DND-41 (cell line): ENCODE measurements around the gene PREX1.

ENCODE experiments used
- CTCF ChIP-seq: IDR thresholded peaks from 2 replicates; pipeline ENCODE4 v1.5.1; 2012; ENCODE audit warnings: borderline replicate concordance, low read length, moderate library complexity, mild to moderate bottlenecking; ENCODE audit not compliant: poor library complexity, severe bottlenecking; ENCODE audit errors: extremely low read depth
- EZH2 ChIP-seq: IDR thresholded peaks from 3 replicates; pipeline ENCODE4 v1.6.1; 2012; ENCODE audit warnings: borderline replicate concordance, low read depth, mild to moderate bottlenecking, moderate library complexity, low read length, inconsistent platforms; ENCODE audit not compliant: severe bottlenecking

- TF ChIP-seq CTCF (no peak), EZH2 (no peak)
These were observed 36.1 kb downstream of the PREX1 start for GRCh38 chr20:48791666-48792071.
